Measurements from ENCODE around the gene KCND3. TPM values are rescaled to one million over a fixed set of nuclear protein-coding genes. Genes with fewer than 3 reads are reported as not detected.
A peak's percentile ranks its signal among the peaks of the same experiment; 100 is the strongest.

The KCND3 gene
- polyA plus RNA-seq, 3 donors = not detected

DNA sequence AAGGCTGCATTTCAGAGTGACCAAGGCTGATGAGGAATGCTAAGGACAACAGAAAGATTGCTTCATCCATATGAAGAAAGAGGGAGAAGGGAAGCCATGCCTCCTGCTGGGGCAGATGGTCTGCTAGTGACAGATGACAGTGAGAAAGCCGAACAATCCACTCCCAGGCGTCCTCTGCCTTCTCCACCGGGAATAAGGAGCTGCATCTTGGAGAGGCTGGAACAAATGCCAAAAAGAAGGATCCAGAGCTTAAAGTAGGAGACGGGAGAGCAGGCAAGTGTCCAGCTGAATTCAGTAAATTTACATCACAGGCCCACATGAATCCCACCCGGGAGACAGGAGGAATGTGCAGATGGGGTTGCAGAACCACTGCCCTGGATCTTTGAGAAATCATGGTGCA, 200.3 kb downstream of the KCND3 start:
- Histone ChIP-seq H3K79me2 (ENCODE audit: insufficient read depth, low read length) (no peaks in the 10 kb centered on the region), H3K4me2 (replicated peaks; ENCODE audit: extremely low read depth, low read length, poor library complexity, severe bottlenecking) (no peak overlapping the region), H3K27ac (ENCODE audit: low read depth in 1 of 2, low read length in 2 of 2) (no peak overlapping the region), H3K9ac (ENCODE audit: insufficient read depth, low read length, poor library complexity, severe bottlenecking) (no peak overlapping the region), H3K9me3 (replicated peaks in 1 of 2; ENCODE audit: control insufficient read depth in 1 of 2, insufficient read depth in 1 of 2, low read length in 2 of 2) (no peaks in the 10 kb centered on the region), H2AFZ (ENCODE audit: insufficient read depth, low read depth, low read length, poor library complexity, severe bottlenecking) (no peak overlapping the region), H3K4me1 (ENCODE audit: control insufficient read depth in 1 of 2, insufficient read depth in 2 of 2, low read length in 2 of 2) (no peaks in the 10 kb centered on the region), H4K20me1 (ENCODE audit: insufficient read depth, low read length) (no peaks in the 10 kb centered on the region), H3K27me3 (ENCODE audit: control insufficient read depth in 2 of 2, insufficient read depth in 2 of 2, low read length in 2 of 2) (peaks cover 0 to 4% of the 10 kb centered on the region in 2 donors), H3K4me3 (replicated peaks in 1 of 3; ENCODE audit: low read depth in 2 of 3, low read length in 3 of 3) (no peak overlapping the region), H3K36me3 (replicated peaks in 1 of 2; ENCODE audit: control insufficient read depth in 1 of 2, insufficient read depth in 2 of 2, low read length in 2 of 2) (no peaks in the 10 kb centered on the region)
- 85% methylated on average over 3 of the region's 5 CpGs for WGBS (ENCODE audit: insufficient coverage)
- intact Hi-C loops (cut with micrococcal nuclease) = no loop called here
- Mint-ChIP-seq H3K36me3 (no peaks in the 10 kb centered on the region), H3K4me3 (no peak overlapping the region), H3K9me3 (no peaks in the 10 kb centered on the region), H3K4me1 (peaks cover 5% of the 10 kb centered on the region), H3K27ac (no peak overlapping the region), H3K27me3 (ENCODE audit: low read depth in 3 of 3) (peaks cover 7 to 15% (median 9%) of the 10 kb centered on the region in 3 donors)
- TF ChIP-seq, protein P1, sequence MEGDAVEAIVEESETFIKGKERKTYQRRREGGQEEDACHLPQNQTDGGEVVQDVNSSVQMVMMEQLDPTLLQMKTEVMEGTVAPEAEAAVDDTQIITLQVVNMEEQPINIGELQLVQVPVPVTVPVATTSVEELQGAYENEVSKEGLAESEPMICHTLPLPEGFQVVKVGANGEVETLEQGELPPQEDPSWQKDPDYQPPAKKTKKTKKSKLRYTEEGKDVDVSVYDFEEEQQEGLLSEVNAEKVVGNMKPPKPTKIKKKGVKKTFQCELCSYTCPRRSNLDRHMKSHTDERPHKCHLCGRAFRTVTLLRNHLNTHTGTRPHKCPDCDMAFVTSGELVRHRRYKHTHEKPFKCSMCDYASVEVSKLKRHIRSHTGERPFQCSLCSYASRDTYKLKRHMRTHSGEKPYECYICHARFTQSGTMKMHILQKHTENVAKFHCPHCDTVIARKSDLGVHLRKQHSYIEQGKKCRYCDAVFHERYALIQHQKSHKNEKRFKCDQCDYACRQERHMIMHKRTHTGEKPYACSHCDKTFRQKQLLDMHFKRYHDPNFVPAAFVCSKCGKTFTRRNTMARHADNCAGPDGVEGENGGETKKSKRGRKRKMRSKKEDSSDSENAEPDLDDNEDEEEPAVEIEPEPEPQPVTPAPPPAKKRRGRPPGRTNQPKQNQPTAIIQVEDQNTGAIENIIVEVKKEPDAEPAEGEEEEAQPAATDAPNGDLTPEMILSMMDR (IDR thresholded peaks at IDR 0.05) = no peak
- no peak for DNase-seq

DNA sequence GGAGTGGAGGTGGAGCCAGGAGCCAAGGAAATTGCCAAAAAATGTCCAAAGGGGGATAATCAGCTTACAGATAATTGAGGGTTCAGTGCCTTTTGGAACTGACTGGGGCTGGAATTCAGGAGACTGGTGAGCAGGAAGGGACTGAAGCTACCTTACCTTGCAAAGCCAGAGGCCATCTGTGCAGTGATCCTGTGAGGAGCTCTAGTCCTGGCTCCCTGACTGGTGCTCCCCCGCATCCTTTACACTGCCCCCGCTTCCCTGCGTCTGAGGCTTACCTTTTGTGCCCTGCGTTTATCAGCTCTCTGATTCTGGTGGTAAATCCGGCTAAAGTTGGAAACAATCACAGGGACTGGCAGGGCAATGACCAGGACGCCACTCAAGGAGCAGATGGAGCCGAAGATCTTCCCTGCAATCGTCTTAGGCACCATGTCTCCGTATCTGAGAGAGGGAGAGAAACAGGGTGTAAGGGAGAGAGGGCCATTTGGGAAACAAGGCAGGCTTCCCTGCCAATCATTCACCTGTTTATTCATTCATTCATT, 202.7 kb downstream of the KCND3 start:
- no peaks in the 10 kb centered on the region for H3K79me2 ChIP-seq (ENCODE audit: insufficient read depth, low read length)
- H3K4me1 ChIP-seq (ENCODE audit: control insufficient read depth in 1 of 2, insufficient read depth in 2 of 2, low read length in 2 of 2) = no peaks in the 10 kb centered on the region
- Mint-ChIP-seq H3K4me3 (no peak overlapping the region), H3K27ac (peak overlapping the region in 1 of 7 donors; percentile 1), H3K4me1 (no peaks in the 10 kb centered on the region), H3K9me3 (no peaks in the 10 kb centered on the region), H3K27me3 (ENCODE audit: low read depth in 3 of 3) (peaks cover 4 to 15% (median 10%) of the 10 kb centered on the region in 3 donors), H3K36me3 (no peaks in the 10 kb centered on the region)
- intact Hi-C loops (cut with micrococcal nuclease) = no loop called here
- H3K27me3 ChIP-seq (ENCODE audit: control insufficient read depth in 2 of 2, insufficient read depth in 2 of 2, low read length in 2 of 2) = peaks cover 3 to 4% of the 10 kb centered on the region in 2 donors
- no peak for DNase-seq
- H3K36me3 ChIP-seq (replicated peaks in 1 of 2; ENCODE audit: control insufficient read depth in 1 of 2, insufficient read depth in 2 of 2, low read length in 2 of 2) = no peaks in the 10 kb centered on the region
- no peak overlapping the region for H3K4me2 ChIP-seq (replicated peaks; ENCODE audit: extremely low read depth, low read length, poor library complexity, severe bottlenecking)
- H3K9me3 ChIP-seq (replicated peaks in 1 of 2; ENCODE audit: control insufficient read depth in 1 of 2, insufficient read depth in 1 of 2, low read length in 2 of 2) = no peaks in the 10 kb centered on the region
- no peak overlapping the region for H3K4me3 ChIP-seq (replicated peaks in 1 of 3; ENCODE audit: low read depth in 2 of 3, low read length in 3 of 3)
- H4K20me1 ChIP-seq (ENCODE audit: insufficient read depth, low read length) = no peaks in the 10 kb centered on the region
- no peak overlapping the region for H3K9ac ChIP-seq (ENCODE audit: insufficient read depth, low read length, poor library complexity, severe bottlenecking)
- H3K27ac ChIP-seq (ENCODE audit: low read depth in 1 of 2, low read length in 2 of 2) = no peak overlapping the region
- TF ChIP-seq, protein P1 (IDR thresholded peaks at IDR 0.05) = no peak
- H2AFZ ChIP-seq (ENCODE audit: insufficient read depth, low read depth, low read length, poor library complexity, severe bottlenecking) = no peak overlapping the region
- WGBS (ENCODE audit: insufficient coverage) = 94% methylated on average over 6 of the region's 9 CpGs

Measured in CD14-positive monocyte (primary cell).